22Rv1 (cell line): ENCODE measurements around the gene KLHL7.

Experiments
- H3K27ac ChIP-seq: fragments of 450-650 bp; 2 replicates; pipeline ENCODE4 v1.5.1; 2017
- CTCF ChIP-seq: fragments of 450-650 bp; IDR thresholded peaks from 2 replicates; pipeline ENCODE4 v1.5.1; 2017; ENCODE audit warnings: mild to moderate bottlenecking
- ZFX ChIP-seq: fragments of 450-650 bp; IDR thresholded peaks from 2 replicates; pipeline ENCODE4 v1.6.1; 2017; ENCODE audit warnings: antibody characterized with exemption, borderline replicate concordance

KLHL7 gene

GRCh38 chr7:23105644-23106056 is at the start of gene KLHL7:
Gene KLHL7, plus strand, starts transcription at chr7:23105785. Its CDS starts 242 bp downstream, at chr7:23106027.
- TF ChIP-seq CTCF (no peak), ZFX (no peak)
- peak within 1 kb of the TSS; percentile 67 for H3K27ac ChIP-seq

GRCh38 chr7:23058408-23059096 is 47.0 kb upstream of the KLHL7 start:
- no peak overlapping the region for H3K27ac ChIP-seq
- TF ChIP-seq CTCF (no peak), ZFX (no peak)

- TF ChIP-seq ZFX, result no peak
- no peak for TF ChIP-seq CTCF
- H3K27ac ChIP-seq, result no peak overlapping the region
Measured at GRCh38 chr7:23061327-23061726, 44.3 kb upstream of the KLHL7 start.

- no peak for TF ChIP-seq CTCF
- no peak for TF ChIP-seq ZFX
- no peak overlapping the region for H3K27ac ChIP-seq
Measured at GRCh38 chr7:23062452-23062851, 43.1 kb upstream of the KLHL7 start.

- no peak overlapping the region for H3K27ac ChIP-seq
- no peak for TF ChIP-seq CTCF
Measured at GRCh38 chr7:23065974-23066373, 39.6 kb upstream of the KLHL7 start.

- no peak overlapping the region for H3K27ac ChIP-seq
- TF ChIP-seq CTCF (no peak), ZFX (no peak)
Measured at GRCh38 chr7:23067271-23067670, 38.3 kb upstream of the KLHL7 start.

GRCh38 chr7:23072048-23072447 is 33.5 kb upstream of the KLHL7 start:
- TF ChIP-seq CTCF, result no peak
- no peak for TF ChIP-seq ZFX
- no peak overlapping the region for H3K27ac ChIP-seq
